ENCODE data around the gene KIF16B. TPM values are rescaled to one million over a fixed set of nuclear protein-coding genes. Genes with fewer than 3 reads are reported as not detected.

The KIF16B gene
- total RNA-seq, 6 donors from 2014 or later, result 18.4 to 114 (median 26.3) TPM

GRCh38 chr20:16404171-16404570 is 169.1 kb downstream of the KIF16B start:
- no peaks in the 10 kb centered on the region for H3K27me3 ChIP-seq
- peaks cover 3 to 40% (median 15%) of the 10 kb centered on the region in 4 donors for H3K36me3 ChIP-seq
- no peaks in the 10 kb centered on the region for H3K4me1 ChIP-seq
- no peak overlapping the region for H3K27ac ChIP-seq
- H3K9me3 ChIP-seq, result no peaks in the 10 kb centered on the region
- ATAC-seq (ENCODE audit: low FRiP score in 2 of 2) (no peak), DNase-seq (no peak)
- no peak overlapping the region for H3K4me3 ChIP-seq
- WGBS, 2 donors, result 90 to 95% methylated on average over 5 of the region's 5 CpGs
- TF ChIP-seq POLR2AphosphoS5 (IDR thresholded peaks at IDR 0.05) (no peak), EP300 (IDR thresholded peaks at IDR 0.05) (no peak), POLR2A (IDR thresholded peaks at IDR 0.05) (no peak)
- TF ChIP-seq, protein P1, sequence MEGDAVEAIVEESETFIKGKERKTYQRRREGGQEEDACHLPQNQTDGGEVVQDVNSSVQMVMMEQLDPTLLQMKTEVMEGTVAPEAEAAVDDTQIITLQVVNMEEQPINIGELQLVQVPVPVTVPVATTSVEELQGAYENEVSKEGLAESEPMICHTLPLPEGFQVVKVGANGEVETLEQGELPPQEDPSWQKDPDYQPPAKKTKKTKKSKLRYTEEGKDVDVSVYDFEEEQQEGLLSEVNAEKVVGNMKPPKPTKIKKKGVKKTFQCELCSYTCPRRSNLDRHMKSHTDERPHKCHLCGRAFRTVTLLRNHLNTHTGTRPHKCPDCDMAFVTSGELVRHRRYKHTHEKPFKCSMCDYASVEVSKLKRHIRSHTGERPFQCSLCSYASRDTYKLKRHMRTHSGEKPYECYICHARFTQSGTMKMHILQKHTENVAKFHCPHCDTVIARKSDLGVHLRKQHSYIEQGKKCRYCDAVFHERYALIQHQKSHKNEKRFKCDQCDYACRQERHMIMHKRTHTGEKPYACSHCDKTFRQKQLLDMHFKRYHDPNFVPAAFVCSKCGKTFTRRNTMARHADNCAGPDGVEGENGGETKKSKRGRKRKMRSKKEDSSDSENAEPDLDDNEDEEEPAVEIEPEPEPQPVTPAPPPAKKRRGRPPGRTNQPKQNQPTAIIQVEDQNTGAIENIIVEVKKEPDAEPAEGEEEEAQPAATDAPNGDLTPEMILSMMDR (IDR thresholded peaks at IDR 0.05), result no peak

DNA sequence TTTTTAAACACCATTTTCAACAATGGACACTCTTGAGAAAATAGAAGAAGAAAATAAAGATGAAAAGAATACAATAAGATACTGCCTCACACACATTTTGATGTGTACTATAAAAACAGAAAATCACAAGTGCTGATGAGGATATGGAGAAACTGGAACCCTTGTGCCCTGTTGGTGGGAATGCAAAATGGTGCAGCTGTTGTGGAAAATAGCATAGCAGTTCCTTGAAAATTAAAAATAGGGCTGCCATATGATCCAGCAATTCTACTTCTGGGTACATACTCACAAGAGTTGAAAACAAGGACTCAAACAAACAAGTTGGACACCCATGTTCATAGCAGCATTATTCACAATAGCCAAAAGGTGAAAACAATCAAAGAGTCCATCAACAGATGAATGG is 173.0 kb downstream of the KIF16B start:
- DNase-seq, result no peak
- Histone ChIP-seq H3K36me3 (peaks cover 0 to 30% (median 7%) of the 10 kb centered on the region in 4 donors), H3K27ac (no peak overlapping the region), H3K9me3 (no peaks in the 10 kb centered on the region), H3K4me3 (no peak overlapping the region), H3K27me3 (no peaks in the 10 kb centered on the region), H3K4me1 (peaks cover 0 to 3% (median 0%) of the 10 kb centered on the region in 4 donors)
- TF ChIP-seq, protein P1 (IDR thresholded peaks at IDR 0.05), result no peak
- TF ChIP-seq EP300 (IDR thresholded peaks at IDR 0.05) (no peak), POLR2AphosphoS5 (IDR thresholded peaks at IDR 0.05) (no peak), POLR2A (IDR thresholded peaks at IDR 0.05) (no peak)
- ATAC-seq (ENCODE audit: low FRiP score in 2 of 2), result no peak

DNA sequence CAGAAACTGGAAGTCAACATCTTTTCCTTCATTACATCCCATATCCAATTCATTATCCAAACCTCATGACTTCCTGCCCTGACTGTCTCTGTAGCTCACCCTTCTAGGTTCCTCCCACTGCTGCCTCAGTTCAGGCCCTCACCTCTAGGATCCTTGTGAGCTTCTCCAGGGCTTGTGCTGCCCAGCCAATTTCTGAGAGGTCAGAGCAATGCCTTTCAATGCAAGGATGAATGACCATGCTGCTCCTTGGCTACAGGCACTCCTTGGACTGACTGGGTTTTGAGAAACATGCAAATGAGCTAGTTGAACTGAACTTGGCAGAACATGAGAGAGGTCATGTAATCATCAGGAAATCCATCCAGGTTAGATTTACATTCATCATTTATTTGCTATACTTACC is 173.4 kb downstream of the KIF16B start:
- peaks cover 0 to 26% (median 5%) of the 10 kb centered on the region in 4 donors for H3K36me3 ChIP-seq
- TF ChIP-seq POLR2A (IDR thresholded peaks at IDR 0.05) (no peak), POLR2AphosphoS5 (IDR thresholded peaks at IDR 0.05) (no peak), EP300 (IDR thresholded peaks at IDR 0.05) (no peak)
- TF ChIP-seq, protein P1 (IDR thresholded peaks at IDR 0.05), result no peak
- no peaks in the 10 kb centered on the region for H3K27me3 ChIP-seq
- peaks cover 0 to 3% (median 0%) of the 10 kb centered on the region in 4 donors for H3K4me1 ChIP-seq
- no peak overlapping the region for H3K4me3 ChIP-seq
- no peak overlapping the region for H3K27ac ChIP-seq
- no peak for ATAC-seq (ENCODE audit: low FRiP score in 2 of 2)
- DNase-seq, result no peak
- no peaks in the 10 kb centered on the region for H3K9me3 ChIP-seq

DNA sequence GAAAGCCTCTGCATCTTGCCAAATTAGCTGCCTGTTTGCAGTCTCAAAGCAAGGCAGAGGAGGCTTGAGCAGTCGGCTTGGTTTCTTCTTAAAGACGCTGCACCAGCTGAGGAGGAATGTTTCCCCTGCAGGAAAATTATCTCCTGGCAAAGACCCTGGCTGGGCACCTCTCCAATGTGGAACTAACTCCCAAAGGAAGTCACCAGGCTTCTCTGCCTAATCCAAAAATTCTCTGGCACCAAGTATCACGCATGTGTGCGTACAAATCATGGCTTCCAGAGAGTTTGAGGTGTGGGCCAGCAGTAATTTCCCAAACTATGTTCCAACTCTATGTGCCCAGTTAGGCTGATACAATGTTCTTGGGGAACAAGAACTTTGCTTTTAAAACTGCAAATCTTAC is 176.2 kb downstream of the KIF16B start:
- WGBS, 2 donors, result 41 to 49% methylated on average over 2 to 4 of the region's 4 CpGs
- Histone ChIP-seq H3K27ac (no peak overlapping the region), H3K9me3 (no peaks in the 10 kb centered on the region), H3K4me1 (peaks cover 0 to 3% (median 0%) of the 10 kb centered on the region in 4 donors), H3K36me3 (peaks cover 0 to 8% (median 2%) of the 10 kb centered on the region in 4 donors), H3K4me3 (no peak overlapping the region), H3K27me3 (no peaks in the 10 kb centered on the region)
- DNase-seq (no peak), ATAC-seq (ENCODE audit: low FRiP score in 2 of 2) (peak in 1 of 2 donors; percentile 46)
- TF ChIP-seq POLR2AphosphoS5 (IDR thresholded peaks at IDR 0.05) (no peak), EP300 (IDR thresholded peaks at IDR 0.05) (no peak), POLR2A (IDR thresholded peaks at IDR 0.05) (no peak)
- TF ChIP-seq, protein P1 (IDR thresholded peaks at IDR 0.05), result no peak

DNA sequence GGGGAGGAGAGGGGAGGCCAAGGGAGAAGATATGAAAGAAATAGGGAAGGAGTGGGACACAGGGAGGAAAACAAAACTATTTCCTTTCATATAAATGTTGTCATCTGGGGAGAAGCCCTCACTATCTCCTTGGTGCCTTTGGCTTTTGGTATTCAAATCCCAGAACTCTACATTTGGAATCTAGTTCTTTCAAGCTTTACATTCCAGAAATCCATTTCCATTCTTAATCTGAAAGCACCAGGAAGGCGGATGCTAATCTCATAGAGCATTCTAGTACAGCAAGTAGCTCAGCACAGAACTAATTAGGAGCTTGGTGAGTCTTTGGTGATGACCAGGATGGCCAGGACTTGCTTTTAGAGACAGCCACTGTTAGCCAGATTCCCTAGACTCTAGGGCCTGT is 177.9 kb downstream of the KIF16B start:
- H3K36me3 ChIP-seq, result peaks cover 0 to 8% (median 2%) of the 10 kb centered on the region in 4 donors
- TF ChIP-seq, protein P1 (IDR thresholded peaks at IDR 0.05), result no peak
- TF ChIP-seq POLR2AphosphoS5 (IDR thresholded peaks at IDR 0.05) (no peak), POLR2A (IDR thresholded peaks at IDR 0.05) (no peak)
- H3K9me3 ChIP-seq, result no peaks in the 10 kb centered on the region
- peaks cover 0 to 3% (median 0%) of the 10 kb centered on the region in 4 donors for H3K4me1 ChIP-seq
- no peak overlapping the region for H3K4me3 ChIP-seq
- no peak overlapping the region for H3K27ac ChIP-seq
- no peak for DNase-seq
- H3K27me3 ChIP-seq, result no peaks in the 10 kb centered on the region
- 92 to 93% methylated on average over 1 of the region's 1 CpG for WGBS, 2 donors
- no peak for ATAC-seq (ENCODE audit: low FRiP score in 2 of 2)
